A549 (cell line): ENCODE results near the gene BASP1. TPM values are rescaled to one million over a fixed set of nuclear protein-coding genes. Genes with fewer than 3 reads are reported as not detected.

Experiments
- ATAC-seq, 2 experiments: fragments of 200-7000 bp in 1 of 2; fragments of >200 bp in 1 of 2; cut with Nextera tagmentation in 1 of 2; cut with Tn5 transposase in 1 of 2; 3 replicates each; pipeline versions ENCODE4 v1.8.0 to v1.9.1; 2018 to 2020; ENCODE audit warnings: mild to moderate bottlenecking in 1 of 2, moderate library complexity in 1 of 2
- CTCF ChIA-PET: fragments of 300-600 bp; sonication (Branson Sonifier 250); formaldehyde crosslinking; extraction: SDS; loops from one replicate; lab custom pipeline; 2021; ENCODE audit warnings: antibody characterized with exemption, inconsistent platforms; lab: Yijun Ruan, JAX
- POLR2A ChIA-PET: fragments of 350-600 bp; formaldehyde crosslinking; extraction: SDS; loops from one replicate; lab custom pipeline; 2021; ENCODE audit warnings: antibody characterized with exemption, inconsistent platforms; lab: Yijun Ruan, JAX
- DNase-seq, 2 experiments: peaks; one replicate each; pipeline versions ENCODE4 v3.0.0 to v3.0.0-alpha.2; 2011 to 2016; ENCODE audit warnings: low read depth in 1 of 2, low spot score in 1 of 2
- FAIRE-seq: peaks from 2 replicates; lab custom pipeline; 2011; peaks lifted over from hg19 to GRCh38; lab: Jason Lieb, UNC
- H3K27ac ChIP-seq, 2 experiments: fragments of >200 bp; sonication (Bioruptor Twin); formaldehyde crosslinking; 3 replicates each; pipeline ENCODE4 v1.5.1; 2016 to 2017
- H3K4me1 ChIP-seq: fragments of >200 bp; sonication (Bioruptor Twin); formaldehyde crosslinking; 3 replicates; pipeline ENCODE4 v1.6.1; 2016
- H3K4me2 ChIP-seq: fragments of >200 bp; sonication (Bioruptor Twin); formaldehyde crosslinking; 3 replicates; pipeline ENCODE4 v1.6.1; 2016
- H3K4me3 ChIP-seq: fragments of >200 bp; sonication (Bioruptor Twin); formaldehyde crosslinking; 3 replicates; pipeline ENCODE4 v1.5.1; 2016
- H3K9me3 ChIP-seq: fragments of >200 bp; sonication (Bioruptor Twin); formaldehyde crosslinking; 3 replicates; pipeline ENCODE4 v1.6.1; 2016
- CBX2 ChIP-seq: fragments of 200-600 bp; sonication (generic); IDR thresholded peaks from 2 replicates; pipeline ENCODE4 v1.6.1; 2016; ENCODE audit warnings: low read depth, mild to moderate bottlenecking, borderline replicate concordance
- E2F6 ChIP-seq: IDR thresholded peaks from 2 replicates; pipeline ENCODE4 v1.6.1; 2012; ENCODE audit warnings: low read depth, borderline replicate concordance
- EHF ChIP-seq: fragments of 250-450 bp; sonication (Bioruptor Pico); IDR thresholded peaks from 2 replicates; pipeline ENCODE4 v1.5.0; 2020; ENCODE audit warnings: mild to moderate bottlenecking
- EHMT2 ChIP-seq: fragments of 200-600 bp; sonication (generic); IDR thresholded peaks from 2 replicates; pipeline ENCODE4 v1.6.1; 2016; ENCODE audit warnings: antibody characterized with exemption, low read depth, mild to moderate bottlenecking, moderate library complexity
- FOSL2 ChIP-seq, 2 experiments: fragments of 450-650 bp in 1 of 2; fragments of >200 bp in 1 of 2; sonication (Bioruptor Twin) in 1 of 2; formaldehyde crosslinking; IDR thresholded peaks; 2 replicates each; pipeline versions ENCODE4 v1.5.0 to v1.6.1; 2016 to 2020; ENCODE audit warnings: mild to moderate bottlenecking in 1 of 2, moderate library complexity in 1 of 2
- GATA3 ChIP-seq: IDR thresholded peaks from 2 replicates; pipeline ENCODE4 v1.6.1; 2012; ENCODE audit warnings: borderline replicate concordance
- HOXB13 ChIP-seq: fragments of 250-450 bp; sonication (Bioruptor Pico); IDR thresholded peaks from 2 replicates; pipeline ENCODE4 v1.5.0; 2020; ENCODE audit warnings: low read depth, mild to moderate bottlenecking, moderate library complexity
- HOXB5 ChIP-seq: fragments of 250-450 bp; sonication (Bioruptor Pico); IDR thresholded peaks from 2 replicates; pipeline ENCODE4 v1.5.0; 2020; ENCODE audit warnings: mild to moderate bottlenecking, moderate library complexity
- JUN ChIP-seq, 2 experiments: fragments of >200 bp; sonication (Bioruptor Twin); formaldehyde crosslinking; IDR thresholded peaks; 2 replicates in 1 of 2; 3 replicates in 1 of 2; pipeline ENCODE4 v1.6.1; 2016 to 2017
- MAZ ChIP-seq: fragments of 150-350 bp; IDR thresholded peaks from 2 replicates; pipeline ENCODE4 v1.6.1; 2014; ENCODE audit warnings: antibody characterized with exemption, low read depth, low read length, borderline replicate concordance
- RARB ChIP-seq: fragments of 250-450 bp; sonication (Bioruptor Pico); IDR thresholded peaks from 2 replicates; pipeline ENCODE4 v1.8.0; 2021; ENCODE audit warnings: mild to moderate bottlenecking, moderate library complexity
- REST ChIP-seq: fragments of 200-600 bp; sonication (generic); IDR thresholded peaks from 2 replicates; pipeline ENCODE4 v1.6.1; 2016; ENCODE audit warnings: antibody characterized with exemption, mild to moderate bottlenecking, moderate library complexity
- SMC3 ChIP-seq: fragments of >200 bp; sonication (Bioruptor Twin); formaldehyde crosslinking; IDR thresholded peaks from 3 replicates; pipeline ENCODE4 v1.6.1; 2018; ENCODE audit warnings: inconsistent platforms
- ZFP36 ChIP-seq: fragments of 450-650 bp; IDR thresholded peaks from 2 replicates; pipeline ENCODE4 v1.6.1; 2014; ENCODE audit warnings: borderline replicate concordance; ENCODE audit not compliant: partially characterized antibody
- WGBS: methylation state at CpG from one replicate; pipeline ENCODE4 v1.1.6; 2017; ENCODE audit errors: missing lambda C conversion rate; 5-methylcytosine and 5-hydroxymethylcytosine counted together
- polyA plus RNA-seq, 4 experiments: library from polyadenylated mRNA; depleted of rRNA in 3 of 4; stranded (reverse); fragments of >200 nt; fragmentation: RNase III in 1 of 4; extraction: RNeasy Plus Mini Kit Qiagen cat#74134 plus additional on column Dnase treatment in 1 of 4; gene quantifications; 2 replicates in 3 of 4; 3 replicates in 1 of 4; pipeline ENCODE4 v1.2.3, GENCODE V29; 2011 to 2017
- small RNA-seq, 6 experiments: library from RNA; depleted of rRNA; stranded (forward); fragments of <200 nt; gene quantifications; one replicate each; pipeline ENCODE3, GENCODE V24; 2012

Gene BASP1
- polyA plus RNA-seq, 2 of the 4 experiments (the other 2 are of a cell fraction) = 391 to 454 TPM

GRCh38 chr5:17325770-17326599 lies 108.6 kb downstream of the BASP1 start:
- ATAC-seq (peak in 1 of 2 experiments; percentile 74; a peak in 3 of 6 replicates), FAIRE-seq (no peak), DNase-seq (no peak)
- Histone ChIP-seq H3K27ac (peak overlapping the region; percentile 18 to 63; a peak in 5 of 6 replicates), H3K4me1 (peaks cover 18% of the 10 kb centered on the region), H3K4me3 (no peak overlapping the region), H3K9me3 (no peaks in the 10 kb centered on the region), H3K4me2 (peak overlapping the region; percentile 32)
- CTCF ChIA-PET = no interaction called here
- TF ChIP-seq ZFP36 (no peak), EHMT2 (no peak), RARB (no peak), FOSL2 (IDR thresholded peaks at IDR 0.05) (no peak), FOSL2 (CRISPR knock-in tag; IDR thresholded peaks at IDR 0.05) (peak; percentile 51; the same call in 1 of the 2 replicates), CBX2 (no peak), GATA3 (peak; percentile 65; the same call in 1 of the 2 replicates), E2F6 (no peak), SMC3 (no peak), HOXB13 (CRISPR knock-in tag) (no peak), EHF (CRISPR knock-in tag) (no peak), JUN (IDR thresholded peaks at IDR 0.05) (no peak), REST (no peak), HOXB5 (CRISPR knock-in tag) (no peak), MAZ (no peak)
- POLR2A ChIA-PET = no interaction called here
- 70% methylated on average over 3 of the region's 3 CpGs for WGBS

Small RNAs within 50 kb of the gene (small RNA-seq; reads per million reads assigned to genes)
- 0 reads per million in 6 experiments for gene RNU6-1003P
